Endothelial cell (in vitro differentiated cells): ENCODE data around the gene CRTC1. TPM values are rescaled to one million over a fixed set of nuclear protein-coding genes. Genes with fewer than 3 reads are reported as not detected.
"Not testable (repeated sequence)": the region's sequence is repeated elsewhere in the genome, so short reads cannot be mapped to it uniquely, and the experiment has no call there.

ENCODE experiments used
- DNase-seq: peaks from one replicate; pipeline ENCODE4 v3.0.0; 2021; ENCODE audit warnings: low spot score
- H3K27ac Mint-ChIP-seq: one replicate; pipeline ENCODE4 v1.8.0; 2021; ENCODE audit warnings: mixed read lengths, inconsistent platforms; ENCODE audit not compliant: unreplicated experiment
- H3K27me3 Mint-ChIP-seq: one replicate; pipeline ENCODE4 v1.8.0; 2021; ENCODE audit warnings: mild to moderate bottlenecking, moderate library complexity, mixed read lengths, inconsistent platforms; ENCODE audit not compliant: unreplicated experiment
- H3K36me3 Mint-ChIP-seq: one replicate; pipeline ENCODE4 v1.8.0; 2021; ENCODE audit warnings: mild to moderate bottlenecking, low read depth, mixed read lengths, inconsistent platforms; ENCODE audit not compliant: unreplicated experiment
- H3K4me1 Mint-ChIP-seq: one replicate; pipeline ENCODE4 v1.8.0; 2021; ENCODE audit warnings: mild to moderate bottlenecking, mixed read lengths, inconsistent platforms; ENCODE audit not compliant: unreplicated experiment
- H3K4me3 Mint-ChIP-seq: one replicate; pipeline ENCODE4 v1.8.0; 2021; ENCODE audit warnings: mild to moderate bottlenecking, mixed read lengths, inconsistent platforms; ENCODE audit not compliant: unreplicated experiment
- H3K9me3 Mint-ChIP-seq: one replicate; pipeline ENCODE4 v1.8.0; 2021; ENCODE audit warnings: mixed read lengths, inconsistent platforms; ENCODE audit not compliant: unreplicated experiment
- CTCF ChIP-seq: fragments of 200-600 bp; sonication (generic); IDR thresholded peaks from one replicate; pipeline ENCODE4 v1.5.0; 2021; ENCODE audit warnings: antibody characterized with exemption; ENCODE audit not compliant: unreplicated experiment
- total RNA-seq: library from RNA; stranded (reverse); fragmentation: NEBNext Ultra II Directional; extraction: Animal tissue kit (Norgen Biotek cat#: 25700); gene quantifications from one replicate; pipeline ENCODE4 v1.2.1, GENCODE V29; 2021; ENCODE audit not compliant: unreplicated experiment

CRTC1 gene
- total RNA-seq, 1 donor from 2014 or later, result 17.5 TPM

- H3K4me3 Mint-ChIP-seq, result no peak overlapping the region
- H3K27me3 Mint-ChIP-seq, result peaks cover 7% of the 10 kb centered on the region
- no peak for DNase-seq
- H3K9me3 Mint-ChIP-seq, result no peaks in the 10 kb centered on the region
- TF ChIP-seq CTCF, result no peak
- H3K27ac Mint-ChIP-seq, result no peak overlapping the region
- peaks cover 4% of the 10 kb centered on the region for H3K4me1 Mint-ChIP-seq
- H3K36me3 Mint-ChIP-seq, result peaks cover 3% of the 10 kb centered on the region
These were observed 10.7 kb upstream of the CRTC1 start for GRCh38 chr19:18672606-18673337.

GRCh38 chr19:18674616-18675015 is 8.9 kb upstream of the CRTC1 start:
- H3K9me3 Mint-ChIP-seq, result no peaks in the 10 kb centered on the region
- no peak for TF ChIP-seq CTCF
- no peak for DNase-seq
- peaks cover 9% of the 10 kb centered on the region for H3K27me3 Mint-ChIP-seq
- H3K4me3 Mint-ChIP-seq, result no peak overlapping the region
- peaks cover 8% of the 10 kb centered on the region for H3K4me1 Mint-ChIP-seq
- peaks cover 3% of the 10 kb centered on the region for H3K36me3 Mint-ChIP-seq
- H3K27ac Mint-ChIP-seq, result no peak overlapping the region

- peak; percentile 36 for TF ChIP-seq CTCF
- H3K36me3 Mint-ChIP-seq, result no peaks in the 10 kb centered on the region
- peak; percentile 32 for DNase-seq
- peaks cover 9% of the 10 kb centered on the region for H3K27me3 Mint-ChIP-seq
- no peak overlapping the region for H3K4me3 Mint-ChIP-seq
- no peak overlapping the region for H3K27ac Mint-ChIP-seq
- peaks cover 8% of the 10 kb centered on the region for H3K4me1 Mint-ChIP-seq
- H3K9me3 Mint-ChIP-seq, result no peaks in the 10 kb centered on the region
These were observed 7.7 kb upstream of the CRTC1 start for GRCh38 chr19:18675779-18676178.

- peaks cover 9% of the 10 kb centered on the region for H3K27me3 Mint-ChIP-seq
- H3K4me1 Mint-ChIP-seq, result peaks cover 8% of the 10 kb centered on the region
- TF ChIP-seq CTCF, result no peak
- DNase-seq, result no peak
- H3K36me3 Mint-ChIP-seq, result no peaks in the 10 kb centered on the region
- H3K27ac Mint-ChIP-seq, result no peak overlapping the region
- H3K4me3 Mint-ChIP-seq, result no peak overlapping the region
- no peaks in the 10 kb centered on the region for H3K9me3 Mint-ChIP-seq
These were observed 6.8 kb upstream of the CRTC1 start for GRCh38 chr19:18676692-18677091.

DNA sequence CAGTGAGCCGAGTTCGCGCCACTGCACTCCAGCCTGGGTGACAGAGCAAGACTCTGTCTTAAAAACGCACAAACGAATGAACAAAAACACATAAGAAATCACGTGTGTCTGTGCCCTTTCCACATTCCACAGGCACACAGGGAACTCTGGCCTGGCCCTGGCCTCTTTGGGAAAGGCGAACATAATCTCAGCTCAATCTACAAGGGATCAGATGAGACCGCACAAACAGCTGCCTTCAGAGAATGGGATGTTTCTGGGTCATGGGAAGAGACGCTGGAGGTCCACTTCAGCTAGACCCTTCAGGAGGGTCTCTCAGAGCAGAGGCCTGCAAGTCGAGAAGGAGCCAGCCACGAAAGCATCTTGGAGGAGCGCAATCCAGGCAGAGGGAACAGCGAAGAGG is 6.3 kb upstream of the CRTC1 start:
- TF ChIP-seq CTCF, result no peak
- DNase-seq, result no peak
- H3K36me3 Mint-ChIP-seq, result no peaks in the 10 kb centered on the region
- peaks cover 9% of the 10 kb centered on the region for H3K27me3 Mint-ChIP-seq
- H3K4me3 Mint-ChIP-seq, result no peak overlapping the region
- H3K9me3 Mint-ChIP-seq, result no peaks in the 10 kb centered on the region
- H3K4me1 Mint-ChIP-seq, result peaks cover 8% of the 10 kb centered on the region
- H3K27ac Mint-ChIP-seq, result peak overlapping the region; percentile 46

DNA sequence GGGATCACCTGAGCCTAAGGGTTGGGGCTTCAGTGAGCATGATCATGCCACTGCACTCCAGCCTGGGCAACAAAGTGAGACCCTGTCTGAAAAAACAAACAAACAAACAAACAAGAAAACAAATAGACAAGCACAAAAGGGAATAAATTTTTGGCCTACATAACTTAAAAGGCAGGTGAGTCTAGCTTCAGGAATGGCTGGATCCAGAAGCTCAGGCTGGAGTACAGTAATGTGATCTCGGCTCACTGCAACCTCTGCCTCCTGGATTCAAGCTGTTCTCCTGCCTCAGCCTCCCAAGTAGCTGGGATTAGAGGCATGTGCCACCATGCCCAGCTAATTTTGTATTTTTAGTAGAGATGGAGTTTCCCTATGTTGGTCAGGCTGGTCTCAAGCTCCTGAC is 3.3 kb upstream of the CRTC1 start:
- not testable (repeated sequence) for H3K27me3 Mint-ChIP-seq, DNase-seq, H3K36me3 Mint-ChIP-seq, H3K4me3 Mint-ChIP-seq, H3K27ac Mint-ChIP-seq, H3K9me3 Mint-ChIP-seq
- H3K4me1 Mint-ChIP-seq, result peaks cover 12% of the 10 kb centered on the region
